NCI-H146 treated with DMSO at 0.1 percent for 48 hours (cell line): ENCODE data around the gene PKNOX2.

Experiments
- DNase-seq: peaks from one replicate; lab custom pipeline; 2025; ENCODE audit not compliant: unreplicated experiment; lab: John Stamatoyannopoulos, UW

The PKNOX2 gene

DNA sequence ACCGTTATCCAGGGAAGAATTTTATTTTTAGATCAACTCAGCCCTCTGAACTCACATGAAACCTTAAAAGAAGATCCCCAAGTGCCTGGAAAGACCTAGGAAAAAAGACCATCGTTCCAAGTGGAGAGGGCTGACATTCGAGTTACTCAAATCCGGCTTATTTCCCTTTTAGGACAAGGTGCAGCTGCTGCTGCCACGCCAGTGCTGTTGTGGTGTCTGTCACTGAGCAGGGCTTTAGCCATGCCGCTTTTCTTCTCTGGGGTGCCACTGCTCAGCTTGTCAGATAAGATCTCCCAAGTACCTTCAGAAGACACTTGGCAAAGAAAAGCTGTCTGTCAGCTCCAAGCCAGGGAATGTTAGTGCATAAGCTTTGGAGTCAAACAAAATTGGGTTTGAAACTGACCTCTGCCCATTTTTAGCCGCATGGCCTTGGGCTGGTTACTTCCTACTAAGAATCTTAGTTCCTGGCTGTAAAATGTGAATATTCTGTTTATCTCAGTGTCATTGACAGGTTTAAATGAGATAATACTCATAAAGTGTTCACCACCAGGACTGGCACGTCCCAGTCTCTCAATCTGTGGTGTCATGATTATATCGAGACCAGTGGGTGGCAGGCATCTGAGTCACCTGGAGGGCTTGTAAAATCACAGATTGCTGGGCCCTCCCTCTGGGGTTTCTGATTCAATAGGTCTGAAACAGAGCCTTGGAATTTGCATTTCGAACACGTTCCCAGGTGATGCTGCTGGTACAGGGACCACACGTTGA, 117.5 kb downstream of the PKNOX2 start:
- no peak for DNase-seq

DNA sequence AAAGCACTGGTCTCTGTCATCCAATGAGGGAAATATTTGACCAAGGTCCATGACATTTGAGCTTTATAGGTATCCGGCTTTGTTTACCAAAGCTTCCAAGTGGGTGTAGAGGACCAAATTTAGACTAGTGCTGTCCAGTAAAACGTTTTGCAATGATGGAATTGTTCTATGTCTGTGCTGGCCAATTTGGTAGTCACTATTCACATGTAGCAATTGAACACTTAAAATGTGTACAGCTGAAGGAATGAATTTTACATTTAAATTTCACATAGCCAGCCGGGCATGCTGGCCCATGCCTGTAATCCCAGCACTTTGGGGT, 118.0 kb downstream of the PKNOX2 start:
- DNase-seq = no peak

DNA sequence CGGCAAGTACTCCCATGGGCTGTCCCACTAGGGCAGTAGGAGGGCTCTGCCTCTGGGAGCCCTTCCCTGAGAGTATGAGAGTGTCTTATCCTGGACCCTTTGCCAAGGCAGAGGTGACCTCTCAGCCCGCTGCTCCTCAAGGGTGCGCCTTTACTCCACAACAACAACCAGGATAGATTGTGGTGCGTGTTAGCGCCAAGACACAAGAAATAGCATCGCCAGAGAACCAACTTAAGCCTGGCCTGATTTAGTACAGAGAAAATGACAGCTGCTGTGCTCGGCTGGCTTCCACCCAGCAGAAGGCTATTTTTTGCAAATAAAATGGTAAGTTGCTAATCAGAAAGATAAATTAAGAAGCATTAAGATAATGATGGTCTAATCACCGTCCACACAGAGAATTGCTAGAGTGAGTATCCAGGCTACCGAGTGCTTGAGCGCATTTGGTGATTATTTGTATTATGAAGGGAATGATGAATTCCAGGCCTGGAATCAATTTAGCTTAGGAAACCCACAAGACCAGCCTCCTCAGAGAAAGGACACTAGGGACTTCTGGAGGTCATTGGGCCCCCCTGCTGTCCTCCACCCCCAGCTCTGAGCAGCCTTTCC, 119.8 kb downstream of the PKNOX2 start:
- no peak for DNase-seq

DNA sequence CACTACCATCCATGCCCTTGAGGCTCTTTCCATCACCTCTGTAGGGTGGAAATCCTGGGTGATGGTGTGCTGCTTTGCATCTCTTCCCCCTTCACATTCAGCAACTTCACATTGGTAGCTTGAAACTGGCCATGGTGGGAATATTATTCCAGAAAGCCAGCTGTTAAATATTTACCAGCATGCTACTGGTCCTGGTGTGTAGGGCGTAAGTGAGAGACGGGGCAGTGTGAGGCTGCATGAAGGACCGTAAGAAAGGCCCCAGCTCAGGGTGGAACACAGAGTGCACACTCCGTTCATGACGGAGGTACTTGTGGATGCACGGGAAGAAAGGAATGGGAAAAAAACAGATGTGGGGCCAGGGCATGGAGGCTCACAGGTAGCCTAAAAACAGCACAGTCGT, 121.3 kb downstream of the PKNOX2 start:
- no peak for DNase-seq

DNA sequence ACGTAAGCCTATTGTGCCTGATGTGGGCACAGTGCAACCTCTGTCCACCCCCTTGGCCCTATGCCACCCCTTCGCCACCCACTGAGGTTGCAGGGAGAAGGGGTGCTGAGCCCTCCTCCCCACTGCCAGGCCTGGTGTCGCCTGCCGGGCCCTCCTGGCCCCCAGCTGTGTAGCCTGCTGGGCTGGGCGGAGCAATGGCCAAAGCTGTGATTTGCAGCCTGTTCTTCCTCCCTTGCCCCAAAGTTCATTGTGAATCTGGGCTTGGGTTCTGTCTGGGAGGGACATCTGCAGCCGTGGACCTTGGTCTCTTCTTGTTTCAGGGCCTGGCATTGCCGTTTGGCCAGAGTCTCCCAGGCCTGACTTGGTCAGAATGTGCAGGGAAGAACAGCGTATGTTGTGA, 121.9 kb downstream of the PKNOX2 start:
- DNase-seq = no peak

DNA sequence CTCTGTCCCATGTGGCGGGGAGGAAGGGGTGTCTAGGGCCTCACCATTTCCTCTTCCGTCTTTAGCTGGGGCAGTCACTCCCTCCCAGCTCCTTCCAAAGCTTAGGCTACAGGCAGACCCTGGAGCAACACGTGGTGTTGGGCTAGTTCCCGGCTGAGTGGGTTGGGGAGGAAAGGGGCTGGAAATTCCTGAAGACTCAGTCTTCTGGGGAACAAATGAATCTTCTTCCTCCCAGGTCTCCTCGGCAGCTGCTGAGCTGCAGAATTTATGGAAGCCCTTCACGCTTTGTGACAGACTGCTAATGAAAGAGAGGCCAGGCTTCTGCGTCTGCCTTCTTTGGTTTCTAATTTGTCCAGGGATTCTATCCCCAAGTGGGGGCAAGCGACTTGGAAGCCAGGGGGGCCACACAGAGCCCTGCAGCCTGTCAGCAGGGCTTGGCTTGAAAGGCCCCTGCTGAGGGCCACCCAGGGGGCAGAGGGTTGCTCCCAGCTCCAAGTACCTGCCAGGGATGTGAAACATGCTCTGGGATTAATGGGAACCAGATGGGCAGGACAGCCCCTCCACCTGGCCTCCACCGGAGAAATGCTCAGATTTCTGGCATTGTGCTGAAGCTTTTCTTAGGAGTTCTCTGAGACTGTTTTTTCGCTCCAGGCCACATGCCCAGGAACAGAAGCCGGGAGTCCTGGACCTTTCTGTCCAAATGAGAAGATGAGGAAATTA, 123.1 kb downstream of the PKNOX2 start:
- DNase-seq = no peak

DNA sequence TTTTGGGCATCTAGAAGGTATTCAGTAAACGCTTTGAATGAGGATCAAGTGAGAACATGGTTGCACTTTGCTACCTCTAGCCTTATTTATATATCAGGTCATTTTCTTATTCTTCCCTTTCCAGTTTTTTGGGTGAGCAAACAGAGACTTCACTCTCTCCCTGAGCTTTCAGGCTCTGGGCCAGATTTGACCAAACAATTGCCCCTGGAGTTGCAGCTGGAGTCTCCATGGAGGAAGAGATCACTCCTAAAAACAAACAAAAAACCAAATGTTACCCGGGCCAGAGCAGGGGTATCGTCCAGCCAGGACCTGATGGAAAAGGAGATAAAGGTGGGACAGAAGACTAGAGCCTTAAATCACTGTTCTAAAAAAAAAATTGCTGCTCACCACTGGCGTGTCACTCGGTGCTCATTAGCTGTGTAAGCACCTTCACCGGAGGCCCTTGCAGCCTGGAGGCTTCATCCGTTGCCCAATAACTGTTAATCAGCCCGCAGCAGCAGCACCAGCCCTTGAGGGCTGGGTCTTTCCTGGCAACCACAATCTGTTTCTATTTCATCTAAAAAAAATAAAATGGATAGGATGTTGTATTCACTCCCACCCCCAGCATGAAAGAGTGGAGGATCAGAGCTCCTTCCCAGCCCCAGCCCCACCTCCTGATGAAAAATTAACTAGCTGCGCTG, 125.0 kb downstream of the PKNOX2 start:
- DNase-seq = no peak

DNA sequence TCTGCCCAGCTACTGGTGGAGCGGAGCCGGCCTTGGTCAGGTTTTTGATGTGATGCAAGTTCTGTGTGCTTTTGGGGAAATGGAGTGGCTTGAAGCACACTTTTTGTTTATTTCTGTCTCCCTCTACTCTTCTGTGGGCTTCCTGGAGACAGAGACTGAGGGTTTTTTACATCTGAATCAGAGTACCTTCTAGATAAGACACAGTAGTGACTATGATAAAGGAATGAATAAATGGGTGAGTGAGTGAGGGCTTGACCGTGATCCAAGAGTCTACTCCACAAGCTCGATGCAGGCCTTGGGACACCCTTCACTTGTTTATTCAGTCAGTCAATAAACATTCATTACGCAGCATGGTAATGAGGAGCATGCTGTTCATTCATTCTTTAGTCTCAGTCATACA, 125.7 kb downstream of the PKNOX2 start:
- DNase-seq = no peak

DNA sequence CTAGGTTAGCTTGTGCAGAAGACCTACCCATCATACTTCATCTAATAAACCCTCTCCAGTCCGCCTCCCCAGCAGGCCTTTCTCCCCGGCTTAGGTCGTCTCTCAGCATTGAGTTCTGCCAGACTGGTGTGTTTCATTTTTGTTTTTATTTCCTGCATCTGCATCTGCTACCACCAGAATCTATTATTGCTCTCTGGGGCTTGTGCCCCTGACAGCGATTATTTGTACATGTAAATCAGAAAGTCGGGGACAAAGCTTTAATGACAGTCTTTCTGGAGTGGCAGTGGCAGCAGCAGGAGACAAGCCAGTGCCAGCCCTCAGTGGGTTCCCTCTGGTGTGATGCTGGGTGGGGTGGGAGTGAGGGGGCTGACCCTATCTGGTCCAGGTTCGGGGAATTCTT, 127.5 kb downstream of the PKNOX2 start:
- DNase-seq = no peak

DNA sequence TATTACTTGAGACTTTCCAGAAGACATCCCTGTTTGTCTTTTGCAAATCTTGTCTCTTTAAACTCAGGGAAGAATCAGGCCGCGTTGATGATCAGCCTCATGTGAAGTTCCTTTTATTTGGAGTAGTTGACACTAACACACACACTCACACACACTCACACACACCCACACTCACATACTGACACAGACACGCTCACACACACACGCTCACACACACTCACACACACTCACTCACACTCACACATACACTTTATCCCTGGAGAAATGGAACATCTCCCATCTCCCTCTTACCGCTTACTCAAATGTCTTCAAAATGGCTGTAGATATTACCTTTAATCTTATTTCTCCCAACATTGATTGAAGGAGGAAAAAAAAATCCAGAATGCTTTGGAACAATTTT, 129.0 kb downstream of the PKNOX2 start:
- DNase-seq = no peak

DNA sequence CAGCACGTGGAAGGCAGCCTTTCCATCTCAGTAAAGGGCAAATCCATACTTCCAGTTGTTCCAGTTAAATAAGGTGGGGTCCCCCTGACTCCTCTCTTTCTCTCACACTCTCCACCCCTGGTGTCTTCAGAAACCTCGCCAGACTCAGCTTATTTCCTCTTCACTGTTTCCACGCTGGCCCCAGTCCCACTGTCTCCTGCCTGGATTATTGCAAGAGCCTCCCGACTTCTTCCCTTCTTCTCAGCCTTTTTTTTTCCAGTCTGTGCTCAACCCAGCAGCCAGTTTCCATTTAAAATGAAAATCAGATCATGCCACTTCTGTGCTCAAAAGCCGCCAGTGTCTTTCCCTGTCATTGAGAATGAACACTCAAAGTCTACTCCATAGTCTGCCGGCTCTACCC, 131.4 kb downstream of the PKNOX2 start:
- DNase-seq = no peak

DNA sequence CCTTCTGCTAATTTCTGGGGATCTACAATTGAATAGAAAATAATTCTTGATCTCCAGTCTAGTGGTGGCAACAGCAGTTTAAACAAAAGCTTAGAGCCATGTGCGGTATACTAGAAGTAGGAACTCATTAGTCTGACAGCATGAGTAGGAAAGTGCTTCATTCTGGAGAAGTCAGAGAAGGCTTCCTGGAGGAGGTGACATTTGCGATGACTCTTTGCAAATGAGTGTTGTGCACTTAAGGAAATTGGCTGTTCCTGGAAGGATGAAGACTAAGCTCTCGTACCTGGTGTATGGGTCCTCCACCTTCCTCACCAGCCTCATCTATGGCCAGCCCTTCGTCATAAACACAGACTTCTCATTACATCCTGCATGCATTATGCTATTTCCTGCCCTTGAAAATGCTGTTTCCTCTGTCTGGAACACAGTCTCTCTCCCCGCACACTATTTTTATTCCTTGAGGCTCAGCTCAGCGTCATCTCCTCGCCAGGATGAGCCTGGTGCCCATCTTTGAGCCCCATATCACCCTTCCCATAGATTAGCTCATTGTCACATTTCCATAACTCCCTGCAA, 132.9 kb downstream of the PKNOX2 start:
- DNase-seq = no peak

DNA sequence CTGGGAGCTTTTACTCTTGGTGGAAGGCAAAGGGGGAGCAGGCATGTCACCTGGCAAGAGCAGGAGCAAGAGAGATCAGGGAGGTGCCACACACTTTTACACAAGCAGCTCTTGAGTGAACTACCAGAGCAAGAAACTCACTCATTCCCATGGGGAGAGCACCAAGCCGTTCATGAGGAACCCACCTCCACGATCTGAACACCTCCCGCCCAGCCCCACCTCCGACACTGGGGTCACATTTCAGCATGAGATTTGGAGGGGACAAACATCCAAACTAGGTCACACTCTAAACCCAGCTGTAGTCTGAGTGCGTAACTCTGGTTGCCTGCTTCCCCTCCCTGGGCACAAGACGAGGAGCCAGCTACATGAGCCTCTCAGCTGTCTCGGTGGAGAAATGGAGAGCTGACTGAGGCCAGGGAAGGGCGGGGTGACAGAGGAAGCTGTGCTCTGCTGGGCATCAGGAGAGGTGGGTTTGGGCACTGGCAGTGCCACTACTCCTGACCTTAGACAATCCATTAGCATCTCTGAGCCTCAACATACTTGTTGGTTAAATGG, 134.6 kb downstream of the PKNOX2 start:
- no peak for DNase-seq

DNA sequence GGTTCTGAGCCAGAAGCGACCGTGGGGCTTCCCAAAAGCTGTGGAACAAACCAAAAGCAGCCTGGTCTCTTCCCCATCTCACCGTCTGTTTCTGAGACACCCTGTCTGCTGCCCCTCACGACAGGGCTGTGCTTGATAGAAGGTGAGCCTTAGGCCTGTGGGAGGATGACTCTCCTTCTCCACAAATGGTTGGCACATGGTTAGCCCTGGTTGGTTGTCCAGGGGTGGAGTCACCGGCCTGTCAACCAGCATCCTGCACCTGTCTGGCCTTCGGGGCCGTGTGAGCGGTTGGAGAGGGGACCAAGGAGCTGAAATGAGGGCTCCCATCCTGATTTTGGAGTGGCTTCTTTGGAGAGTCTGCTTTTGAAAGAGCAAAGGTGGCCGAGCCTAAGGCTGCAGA, 135.3 kb downstream of the PKNOX2 start:
- DNase-seq = no peak

DNA sequence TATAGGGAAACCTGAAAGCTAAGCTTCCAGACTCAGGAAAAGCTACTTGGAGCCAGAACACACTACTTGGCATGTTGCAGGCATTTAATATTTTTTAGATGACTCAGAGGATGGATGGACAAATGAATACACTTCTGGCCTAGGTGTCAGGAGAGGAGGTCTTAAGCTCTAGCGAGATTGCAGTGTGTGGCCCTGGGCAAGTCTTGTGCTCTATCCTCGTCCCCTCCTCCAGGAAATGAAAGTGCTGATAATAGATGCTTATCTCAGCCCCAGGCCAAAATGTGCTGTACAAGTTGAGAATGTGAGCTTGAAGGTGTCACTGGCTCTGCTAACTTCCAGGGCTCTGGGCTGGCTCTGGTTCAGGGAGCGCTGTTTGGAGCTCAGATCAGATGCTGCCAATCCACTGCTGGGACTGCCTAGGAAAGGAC, 136.3 kb downstream of the PKNOX2 start:
- DNase-seq = no peak

DNA sequence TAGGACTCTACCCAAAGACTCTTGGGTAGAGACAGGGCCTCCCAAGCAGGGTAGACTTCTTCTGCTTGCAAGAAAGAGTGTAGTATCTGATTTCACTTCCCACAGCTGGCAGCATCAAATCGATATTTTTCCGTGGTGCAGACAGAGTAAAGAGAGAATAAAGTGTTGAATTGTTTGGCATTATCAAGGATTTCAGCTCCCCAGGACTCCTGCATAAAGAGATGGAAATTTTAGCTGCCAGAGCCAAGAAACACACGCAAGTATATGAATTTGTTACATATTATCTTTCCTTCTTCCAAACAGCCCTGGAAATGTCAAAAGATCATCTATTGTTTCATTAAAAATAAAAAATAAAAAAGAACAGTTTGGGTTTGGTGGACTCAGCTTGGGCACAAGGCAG, 136.8 kb downstream of the PKNOX2 start:
- no peak for DNase-seq

DNA sequence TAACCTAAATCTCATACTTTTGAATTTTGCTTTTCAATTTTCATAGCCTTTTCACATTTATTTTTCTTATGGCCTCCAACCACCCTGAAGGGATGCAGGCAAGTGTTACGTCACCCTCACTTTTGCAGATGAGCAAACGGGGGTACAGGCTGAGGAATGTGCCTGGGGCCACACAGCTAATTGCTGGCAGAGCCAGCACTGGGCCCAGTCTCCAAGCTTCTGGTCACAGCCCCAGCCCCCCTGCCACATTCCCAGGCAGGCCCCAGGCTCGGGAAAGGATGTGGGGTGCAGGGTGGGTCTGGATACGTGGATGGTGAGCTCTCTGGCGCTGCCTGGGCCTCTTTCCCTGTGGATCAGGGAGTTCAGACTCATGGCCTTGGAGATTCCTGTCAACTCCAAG, 138.6 kb downstream of the PKNOX2 start:
- DNase-seq = no peak

DNA sequence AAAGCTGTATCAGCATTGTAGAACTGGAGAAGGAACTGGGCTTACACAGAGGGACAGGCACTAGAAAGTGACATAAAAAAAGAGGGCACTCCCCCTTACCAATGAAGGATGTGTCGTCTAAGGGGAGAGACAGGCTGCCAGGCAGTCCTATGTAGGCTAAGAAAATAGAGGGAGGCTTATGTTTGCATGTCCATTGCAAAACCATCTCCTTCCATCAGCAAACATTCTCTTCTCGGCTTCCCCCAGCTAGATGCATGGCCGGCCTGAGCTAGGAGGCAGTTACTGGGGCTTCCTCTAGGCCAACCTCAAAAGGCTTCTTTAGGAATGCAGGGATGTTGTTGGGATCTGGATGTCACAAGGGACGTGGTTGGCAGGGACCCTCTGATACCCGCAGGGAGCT, 139.1 kb downstream of the PKNOX2 start:
- no peak for DNase-seq

DNA sequence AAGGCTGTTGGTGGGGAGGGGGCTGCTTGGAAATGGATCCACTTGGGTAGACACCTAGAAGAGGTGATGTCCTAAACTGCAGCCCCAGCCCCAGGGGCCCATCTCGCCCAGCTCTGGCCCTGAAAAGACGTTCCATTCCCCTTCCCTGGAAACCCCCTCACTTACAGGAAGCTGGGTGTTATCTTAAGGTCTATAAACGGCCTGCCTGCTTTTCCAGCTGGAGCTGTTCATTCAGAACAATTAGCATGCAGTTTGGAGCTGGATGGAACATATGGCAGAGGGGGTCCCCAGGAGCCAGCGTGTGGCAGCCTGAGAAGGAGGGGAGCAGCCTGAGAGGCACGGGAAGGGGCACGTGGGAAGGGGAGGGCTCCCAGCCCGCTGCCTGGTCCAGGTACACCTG, 139.6 kb downstream of the PKNOX2 start:
- no peak for DNase-seq

DNA sequence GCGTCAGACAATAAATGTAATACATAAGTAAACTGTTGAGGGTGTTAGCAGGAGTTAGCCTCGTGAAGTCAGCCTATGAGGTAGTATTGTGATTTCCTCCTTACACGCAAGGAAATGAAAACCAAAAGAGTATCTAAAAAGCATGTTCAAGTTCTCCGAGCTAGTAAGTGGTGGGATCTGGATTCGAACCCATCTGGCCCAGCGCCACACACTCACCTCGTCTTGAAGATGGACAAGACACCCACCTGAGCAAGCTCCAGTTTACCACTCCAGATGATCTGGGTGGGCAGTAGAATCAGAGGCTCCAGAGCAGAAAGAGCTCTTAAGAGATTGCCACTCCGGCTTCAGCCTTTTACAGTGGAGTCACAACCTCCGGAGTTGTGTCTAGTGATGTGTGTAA, 140.3 kb downstream of the PKNOX2 start:
- DNase-seq = no peak

DNA sequence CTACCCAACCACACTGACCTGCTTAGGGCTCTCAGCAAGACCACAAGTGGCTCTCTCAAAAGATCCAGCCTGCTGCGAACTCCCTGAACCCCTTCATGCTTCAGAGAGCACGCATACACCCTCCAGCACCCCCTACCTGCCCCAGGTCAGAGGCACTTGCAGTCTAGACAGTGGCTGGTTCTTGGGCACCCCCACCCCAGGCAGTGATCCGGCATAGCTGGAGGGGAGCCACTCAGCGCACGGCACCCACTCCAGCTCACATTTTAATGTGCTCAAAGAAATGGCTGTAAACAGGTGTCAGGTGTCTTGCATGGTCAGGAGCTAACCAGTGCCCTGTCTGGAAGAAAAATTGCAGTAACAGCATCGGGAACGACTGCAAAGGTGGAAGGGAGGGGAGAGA, 140.8 kb downstream of the PKNOX2 start:
- no peak for DNase-seq
